IPS-18c (cell line): ENCODE data around the gene HELZ.

Experiments used
- H3K4me3 ChIP-seq: 2 replicates; pipeline ENCODE4 v1.7.0; 2013; ENCODE audit warnings: low read depth, mild to moderate bottlenecking, low read length, moderate library complexity; ENCODE audit not compliant: insufficient read depth
- H3K9me3 ChIP-seq: one replicate; pipeline ENCODE4 v1.6.1; 2013; ENCODE audit warnings: mild to moderate bottlenecking, low read length, moderate library complexity; ENCODE audit not compliant: control insufficient read depth, insufficient read depth

Gene HELZ

GRCh38 chr17:67059372-67059771, 185.6 kb downstream of the HELZ start:
- Histone ChIP-seq H3K4me3 (no peak overlapping the region), H3K9me3 (no peaks in the 10 kb centered on the region)

- no peak overlapping the region for H3K4me3 ChIP-seq
- no peaks in the 10 kb centered on the region for H3K9me3 ChIP-seq
Measured at GRCh38 chr17:67058036-67058435, 187.0 kb downstream of the HELZ start.

GRCh38 chr17:67056746-67057490, 188.1 kb downstream of the HELZ start:
- H3K9me3 ChIP-seq, result no peaks in the 10 kb centered on the region

GRCh38 chr17:67055811-67056745, 188.9 kb downstream of the HELZ start:
- Histone ChIP-seq H3K9me3 (no peaks in the 10 kb centered on the region), H3K4me3 (no peak overlapping the region)

More at GRCh38 chr17:67056746-67057490, 188.1 kb downstream of the HELZ start:
- H3K4me3 ChIP-seq, result no peak overlapping the region

- H3K4me3 ChIP-seq, result no peak overlapping the region
- H3K9me3 ChIP-seq, result no peaks in the 10 kb centered on the region
Measured at GRCh38 chr17:67055041-67055443, 190.0 kb downstream of the HELZ start.

GRCh38 chr17:67054608-67055007, 190.4 kb downstream of the HELZ start:
- Histone ChIP-seq H3K9me3 (no peaks in the 10 kb centered on the region), H3K4me3 (no peak overlapping the region)

GRCh38 chr17:67054011-67054591, 190.9 kb downstream of the HELZ start:
- H3K4me3 ChIP-seq, result no peak overlapping the region
- H3K9me3 ChIP-seq, result no peaks in the 10 kb centered on the region

GRCh38 chr17:67053438-67054000, 191.5 kb downstream of the HELZ start:
- H3K4me3 ChIP-seq, result no peak overlapping the region
- no peaks in the 10 kb centered on the region for H3K9me3 ChIP-seq

- H3K9me3 ChIP-seq, result peaks cover 4% of the 10 kb centered on the region
- H3K4me3 ChIP-seq, result no peak overlapping the region
Measured at GRCh38 chr17:67052720-67053437, 192.1 kb downstream of the HELZ start.

GRCh38 chr17:67051837-67052236, 193.2 kb downstream of the HELZ start:
- H3K4me3 ChIP-seq, result no peak overlapping the region
- H3K9me3 ChIP-seq, result peaks cover 7% of the 10 kb centered on the region

- Histone ChIP-seq H3K9me3 (peaks cover 7% of the 10 kb centered on the region), H3K4me3 (no peak overlapping the region)
Measured at GRCh38 chr17:67051155-67051538, 193.8 kb downstream of the HELZ start.

GRCh38 chr17:67050471-67051154, 194.4 kb downstream of the HELZ start:
- H3K9me3 ChIP-seq, result peaks cover 7% of the 10 kb centered on the region
- H3K4me3 ChIP-seq, result no peak overlapping the region

GRCh38 chr17:67050066-67050465, 194.9 kb downstream of the HELZ start:
- Histone ChIP-seq H3K4me3 (no peak overlapping the region), H3K9me3 (peaks cover 7% of the 10 kb centered on the region)

- peaks cover 7% of the 10 kb centered on the region for H3K9me3 ChIP-seq
Measured at GRCh38 chr17:67049025-67049739, 195.8 kb downstream of the HELZ start.

GRCh38 chr17:67047382-67047781, 197.6 kb downstream of the HELZ start:
- Histone ChIP-seq H3K9me3 (peaks cover 7% of the 10 kb centered on the region), H3K4me3 (no peak overlapping the region)

More at GRCh38 chr17:67049025-67049739, 195.8 kb downstream of the HELZ start:
- peak overlapping the region; percentile 1; the same call in 1 of the 2 replicates for H3K4me3 ChIP-seq

GRCh38 chr17:67046398-67046797, 198.6 kb downstream of the HELZ start:
- Histone ChIP-seq H3K4me3 (no peak overlapping the region), H3K9me3 (peaks cover 7% of the 10 kb centered on the region)
